Endodermal cell (in vitro differentiated cells): Measurements from ENCODE around the gene RIPOR2. TPM values are rescaled to one million over a fixed set of nuclear protein-coding genes. Genes with fewer than 3 reads are reported as not detected.

Experiments
- DNase-seq: peaks from one replicate; pipeline ENCODE4 v3.0.0-alpha.2; 2017
- H3K27ac ChIP-seq: 2 replicates; pipeline ENCODE4 v1.5.1; 2013; ENCODE audit warnings: mild to moderate bottlenecking, low read depth, low read length, moderate library complexity
- H3K27me3 ChIP-seq: 2 replicates; pipeline ENCODE4 v1.6.1; 2013; ENCODE audit warnings: mild to moderate bottlenecking, low read length, moderate library complexity; ENCODE audit not compliant: insufficient read depth, control insufficient read depth, poor library complexity, severe bottlenecking
- H3K36me3 ChIP-seq: 2 replicates; pipeline ENCODE4 v1.7.0; 2013; ENCODE audit warnings: mild to moderate bottlenecking, low read length, moderate library complexity; ENCODE audit not compliant: control insufficient read depth, insufficient read depth
- H3K4me1 ChIP-seq: one replicate; pipeline ENCODE4 v1.7.0; 2013; ENCODE audit warnings: low read length; ENCODE audit not compliant: control insufficient read depth, insufficient read depth
- H3K4me3 ChIP-seq: 2 replicates; pipeline ENCODE4 v1.5.1; 2013; ENCODE audit warnings: mild to moderate bottlenecking, low read length, moderate library complexity
- H3K9ac ChIP-seq: 2 replicates; pipeline ENCODE4 v1.6.1; 2013; ENCODE audit warnings: mild to moderate bottlenecking, low read length, moderate library complexity; ENCODE audit not compliant: poor library complexity, severe bottlenecking; ENCODE audit errors: extremely low read depth
- H3K9me3 ChIP-seq: 2 replicates; pipeline ENCODE4 v1.6.1; 2013; ENCODE audit warnings: mild to moderate bottlenecking, low read length, moderate library complexity; ENCODE audit not compliant: control insufficient read depth
- H3K27ac Mint-ChIP-seq: 2 replicates; pipeline ENCODE4 v1.8.0; 2020; ENCODE audit warnings: mixed read lengths
- H3K27me3 Mint-ChIP-seq: 2 replicates; pipeline ENCODE4 v1.8.0; 2021; ENCODE audit warnings: mild to moderate bottlenecking, mixed read lengths; ENCODE audit not compliant: insufficient read depth
- H3K36me3 Mint-ChIP-seq: 2 replicates; pipeline ENCODE4 v1.8.0; 2020; ENCODE audit warnings: low read depth, mixed read lengths
- H3K4me1 Mint-ChIP-seq: 2 replicates; pipeline ENCODE4 v1.8.0; 2020; ENCODE audit warnings: mixed read lengths
- H3K4me3 Mint-ChIP-seq: 2 replicates; pipeline ENCODE4 v1.8.0; 2020; ENCODE audit warnings: mild to moderate bottlenecking, moderate library complexity, mixed read lengths
- H3K9me3 Mint-ChIP-seq: 2 replicates; pipeline ENCODE4 v1.8.0; 2020; ENCODE audit warnings: mild to moderate bottlenecking, mixed read lengths
- CTCF ChIP-seq: fragments of 200-600 bp; sonication (generic); conservative IDR thresholded peaks from 2 replicates; pipeline ENCODE4 v1.5.0; 2021; ENCODE audit warnings: antibody characterized with exemption, mild to moderate bottlenecking
- WGBS, 2 experiments: methylation state at CpG; one replicate each; pipeline versions ENCODE4 v1.1.5 to v1.1.7; 2013; ENCODE audit warnings: missing lambda C conversion rate in 2 of 2, mixed read lengths in 1 of 2; ENCODE audit not compliant: insufficient coverage in 1 of 2, insufficient read length in 1 of 2; 5-methylcytosine and 5-hydroxymethylcytosine counted together
- total RNA-seq, 2 donors: library from RNA; stranded (reverse); fragmentation: NEBNext Ultra II Directional in 1 of 2; extraction: Animal tissue kit (Norgen Biotek cat#: 25700) in 1 of 2; gene quantifications; 2 replicates in 1 of 2; 3 replicates in 1 of 2; pipeline ENCODE4 v1.2.1, GENCODE V29; 2021

Gene RIPOR2
- total RNA-seq, 2 donors from 2014 or later: 9.3 to 10.4 TPM

GRCh38 chr6:24775520-24776058 is 160.2 kb downstream of the RIPOR2 start:
- WGBS, 2 experiments: 12 to 13% methylated on average over 14 to 20 of the region's 20 CpGs
- H3K9me3 ChIP-seq: no peaks in the 10 kb centered on the region
- H3K4me3 ChIP-seq: peak overlapping the region; percentile 92
- no peak overlapping the region for H3K27ac ChIP-seq
- peaks cover 20% of the 10 kb centered on the region for H3K36me3 ChIP-seq
- DNase-seq: no peak
- no peaks in the 10 kb centered on the region for H3K27me3 ChIP-seq
- peaks cover 10% of the 10 kb centered on the region for H3K4me1 Mint-ChIP-seq
- H3K27ac Mint-ChIP-seq: peak overlapping the region; percentile 95
- H3K4me3 Mint-ChIP-seq: peak overlapping the region; percentile 99
- H3K27me3 Mint-ChIP-seq: no peaks in the 10 kb centered on the region
- no peaks in the 10 kb centered on the region for H3K4me1 ChIP-seq
- H3K9me3 Mint-ChIP-seq: no peaks in the 10 kb centered on the region
- TF ChIP-seq CTCF: no peak
- H3K36me3 Mint-ChIP-seq: peaks cover 18% of the 10 kb centered on the region
- H3K9ac ChIP-seq: peak overlapping the region; percentile 94

GRCh38 chr6:24774696-24775519 is 160.9 kb downstream of the RIPOR2 start, which contains the start of gene GMNN:
Gene GMNN, plus strand, starts transcription at chr6:24774937. Its CDS starts 2,310 bp downstream, at chr6:24777247.
- peak within 1 kb of the TSS; percentile 92 for H3K4me3 ChIP-seq
- H3K9ac ChIP-seq: peak within 1 kb of the TSS; percentile 94
- H3K9me3 ChIP-seq: no peaks in the 10 kb centered on the region
- peak within 1 kb of the TSS; percentile 99 for H3K27ac Mint-ChIP-seq
- WGBS, 2 experiments: 0% methylated on average over 17 to 75 of the region's 75 CpGs
- peaks cover 13% of the 10 kb centered on the region for H3K36me3 ChIP-seq
- peak within 1 kb of the TSS; percentile 99 for H3K4me3 Mint-ChIP-seq
- H3K4me1 ChIP-seq: no peaks in the 10 kb centered on the region
- H3K4me1 Mint-ChIP-seq: peaks cover 10% of the 10 kb centered on the region
- H3K9me3 Mint-ChIP-seq: no peaks in the 10 kb centered on the region
- H3K36me3 Mint-ChIP-seq: peaks cover 12% of the 10 kb centered on the region
- no peaks in the 10 kb centered on the region for H3K27me3 Mint-ChIP-seq
- H3K27ac ChIP-seq: peak within 1 kb of the TSS; percentile 97
- TF ChIP-seq CTCF: no peak
- H3K27me3 ChIP-seq: no peaks in the 10 kb centered on the region
- DNase-seq: peak; percentile 99

GRCh38 chr6:24768361-24768760 is 167.4 kb downstream of the RIPOR2 start:
- Histone ChIP-seq H3K27ac (no peak overlapping the region), H3K4me3 (no peak overlapping the region), H3K27me3 (no peaks in the 10 kb centered on the region), H3K9ac (no peak overlapping the region), H3K4me1 (no peaks in the 10 kb centered on the region), H3K36me3 (no peaks in the 10 kb centered on the region), H3K9me3 (no peaks in the 10 kb centered on the region)
- H3K36me3 Mint-ChIP-seq: no peaks in the 10 kb centered on the region
- DNase-seq: no peak
- H3K27ac Mint-ChIP-seq: no peak overlapping the region
- H3K4me3 Mint-ChIP-seq: no peak overlapping the region
- no peak for TF ChIP-seq CTCF
- no peaks in the 10 kb centered on the region for H3K4me1 Mint-ChIP-seq
- 95 to 100% methylated on average over 2 to 4 of the region's 5 CpGs for WGBS, 2 experiments
- H3K27me3 Mint-ChIP-seq: no peaks in the 10 kb centered on the region
- peaks cover 5% of the 10 kb centered on the region for H3K9me3 Mint-ChIP-seq
